MM.1S (cell line): ENCODE measurements around the gene CDH12.

Source experiments
- EZH2 ChIP-seq: fragments of 300-600 bp; sonication (generic); optimal IDR thresholded peaks from 2 replicates; pipeline ENCODE3; 2017; ENCODE audit warnings: low read depth, mild to moderate bottlenecking, antibody characterized with exemption, low read length, mixed read lengths
- TF ChIP-seq, protein P1 (sequence below): fragments of 300-600 bp; sonication (generic); IDR thresholded peaks from 2 replicates; pipeline ENCODE4 v1.5.1; 2016; ENCODE audit warnings: antibody characterized with exemption, low read length, mixed read lengths

DNA sequence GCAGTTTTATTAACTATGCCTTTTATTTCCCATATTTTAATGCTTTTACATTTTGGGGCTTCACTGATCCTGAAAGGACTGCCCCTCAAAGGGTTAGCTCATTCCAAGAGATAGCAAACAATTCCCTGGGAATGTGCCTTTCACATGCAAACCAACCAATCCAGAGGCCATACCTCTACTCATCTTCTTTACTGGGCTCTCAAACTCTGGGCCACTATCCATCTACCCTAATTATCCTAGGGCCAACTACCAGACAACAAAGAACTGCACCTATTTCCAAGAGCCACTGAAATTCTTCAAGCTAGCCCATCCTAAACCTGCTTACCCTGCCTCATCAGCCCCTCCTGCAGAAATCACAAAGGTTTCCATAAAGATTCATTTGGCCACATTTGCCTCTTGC is 364.7 kb downstream of the CDH12 start:
- TF ChIP-seq, protein P1, sequence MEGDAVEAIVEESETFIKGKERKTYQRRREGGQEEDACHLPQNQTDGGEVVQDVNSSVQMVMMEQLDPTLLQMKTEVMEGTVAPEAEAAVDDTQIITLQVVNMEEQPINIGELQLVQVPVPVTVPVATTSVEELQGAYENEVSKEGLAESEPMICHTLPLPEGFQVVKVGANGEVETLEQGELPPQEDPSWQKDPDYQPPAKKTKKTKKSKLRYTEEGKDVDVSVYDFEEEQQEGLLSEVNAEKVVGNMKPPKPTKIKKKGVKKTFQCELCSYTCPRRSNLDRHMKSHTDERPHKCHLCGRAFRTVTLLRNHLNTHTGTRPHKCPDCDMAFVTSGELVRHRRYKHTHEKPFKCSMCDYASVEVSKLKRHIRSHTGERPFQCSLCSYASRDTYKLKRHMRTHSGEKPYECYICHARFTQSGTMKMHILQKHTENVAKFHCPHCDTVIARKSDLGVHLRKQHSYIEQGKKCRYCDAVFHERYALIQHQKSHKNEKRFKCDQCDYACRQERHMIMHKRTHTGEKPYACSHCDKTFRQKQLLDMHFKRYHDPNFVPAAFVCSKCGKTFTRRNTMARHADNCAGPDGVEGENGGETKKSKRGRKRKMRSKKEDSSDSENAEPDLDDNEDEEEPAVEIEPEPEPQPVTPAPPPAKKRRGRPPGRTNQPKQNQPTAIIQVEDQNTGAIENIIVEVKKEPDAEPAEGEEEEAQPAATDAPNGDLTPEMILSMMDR, result no peak
- no peak for TF ChIP-seq EZH2
